Activated T-cell treated with anti-CD3 and anti-CD28 coated beads, Interleukin-2, amount 50 U/mL, for 24 hours (primary cell): Measurements from ENCODE around the gene PAQR7.

Experiments
- DNase-seq: peaks from one replicate; pipeline ENCODE4 v3.0.0-alpha.2; 2020
- H3K27ac Mint-ChIP-seq: 2 replicates; pipeline ENCODE4 v1.8.0; 2020; ENCODE audit warnings: mild to moderate bottlenecking, mixed read lengths
- H3K27me3 Mint-ChIP-seq: 2 replicates; pipeline ENCODE4 v1.8.0; 2020; ENCODE audit warnings: mixed read lengths
- H3K36me3 Mint-ChIP-seq: 2 replicates; pipeline ENCODE4 v1.8.0; 2020; ENCODE audit warnings: low read depth, mixed read lengths
- H3K4me1 Mint-ChIP-seq: 2 replicates; pipeline ENCODE4 v1.8.0; 2020; ENCODE audit warnings: low read depth, mixed read lengths
- H3K4me3 Mint-ChIP-seq: 2 replicates; pipeline ENCODE4 v1.8.0; 2020; ENCODE audit warnings: mild to moderate bottlenecking, moderate library complexity, mixed read lengths
- H3K9me3 Mint-ChIP-seq: 2 replicates; pipeline ENCODE4 v1.8.0; 2020; ENCODE audit warnings: mixed read lengths

PAQR7 gene

GRCh38 chr1:25891606-25892005 lies 16.1 kb upstream of the PAQR7 start:
- H3K27ac Mint-ChIP-seq, result no peak overlapping the region
- no peaks in the 10 kb centered on the region for H3K27me3 Mint-ChIP-seq
- H3K9me3 Mint-ChIP-seq, result no peaks in the 10 kb centered on the region
- H3K4me3 Mint-ChIP-seq, result no peak overlapping the region
- no peak for DNase-seq
- H3K36me3 Mint-ChIP-seq, result peaks cover 12% of the 10 kb centered on the region
- peaks cover 16% of the 10 kb centered on the region for H3K4me1 Mint-ChIP-seq

GRCh38 chr1:25890239-25891034 lies 14.9 kb upstream of the PAQR7 start:
- H3K27me3 Mint-ChIP-seq, result no peaks in the 10 kb centered on the region

GRCh38 chr1:25889470-25889869 lies 14.0 kb upstream of the PAQR7 start:
- Mint-ChIP-seq H3K4me1 (peaks cover 5% of the 10 kb centered on the region), H3K27me3 (no peaks in the 10 kb centered on the region), H3K27ac (no peak overlapping the region), H3K4me3 (no peak overlapping the region), H3K9me3 (no peaks in the 10 kb centered on the region), H3K36me3 (no peaks in the 10 kb centered on the region)
- DNase-seq, result no peak

More at GRCh38 chr1:25890239-25891034, 14.9 kb upstream of the PAQR7 start:
- no peak overlapping the region for H3K27ac Mint-ChIP-seq
- no peaks in the 10 kb centered on the region for H3K9me3 Mint-ChIP-seq
- no peak for DNase-seq
- H3K4me3 Mint-ChIP-seq, result no peak overlapping the region
- peaks cover 2% of the 10 kb centered on the region for H3K36me3 Mint-ChIP-seq
- peaks cover 9% of the 10 kb centered on the region for H3K4me1 Mint-ChIP-seq

GRCh38 chr1:25888426-25888987 lies 13.0 kb upstream of the PAQR7 start:
- Mint-ChIP-seq H3K9me3 (no peaks in the 10 kb centered on the region), H3K27ac (no peak overlapping the region), H3K27me3 (no peaks in the 10 kb centered on the region), H3K36me3 (no peaks in the 10 kb centered on the region), H3K4me1 (peaks cover 5% of the 10 kb centered on the region), H3K4me3 (no peak overlapping the region)
- no peak for DNase-seq

- no peaks in the 10 kb centered on the region for H3K36me3 Mint-ChIP-seq
These were observed 10.1 kb upstream of the PAQR7 start for GRCh38 chr1:25885602-25886001.

GRCh38 chr1:25881266-25881665 lies 5.8 kb upstream of the PAQR7 start:
- no peak overlapping the region for H3K27ac Mint-ChIP-seq

More at GRCh38 chr1:25885602-25886001, 10.1 kb upstream of the PAQR7 start:
- Mint-ChIP-seq H3K4me1 (no peaks in the 10 kb centered on the region), H3K9me3 (no peaks in the 10 kb centered on the region), H3K27ac (no peak overlapping the region), H3K4me3 (no peak overlapping the region), H3K27me3 (no peaks in the 10 kb centered on the region)
- no peak for DNase-seq

DNA sequence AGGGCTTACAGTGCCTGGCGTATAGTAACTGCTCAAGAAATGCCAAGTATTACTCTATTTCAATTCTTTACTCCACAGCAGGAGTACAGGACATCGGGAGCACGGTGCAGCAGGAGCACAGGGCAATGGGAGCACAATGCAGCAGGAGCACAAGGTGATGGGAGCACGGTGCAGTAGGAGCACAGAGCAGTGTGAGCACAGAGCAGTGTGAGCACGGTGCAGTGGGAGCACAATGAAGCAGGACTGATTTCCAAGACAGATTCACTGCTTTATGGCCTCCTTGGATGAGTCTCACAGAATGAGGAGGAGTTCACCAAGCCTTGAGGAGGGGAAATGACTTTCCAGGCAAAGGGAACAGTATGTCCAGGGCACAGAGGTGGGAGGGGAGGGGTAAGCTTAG lies 5.0 kb upstream of the PAQR7 start:
- H3K27me3 Mint-ChIP-seq, result peaks cover 8% of the 10 kb centered on the region
- no peaks in the 10 kb centered on the region for H3K36me3 Mint-ChIP-seq
- peaks cover 3% of the 10 kb centered on the region for H3K4me1 Mint-ChIP-seq
- no peak overlapping the region for H3K27ac Mint-ChIP-seq
- no peaks in the 10 kb centered on the region for H3K9me3 Mint-ChIP-seq
- no peak overlapping the region for H3K4me3 Mint-ChIP-seq
- no peak for DNase-seq

More at GRCh38 chr1:25881266-25881665, 5.8 kb upstream of the PAQR7 start:
- no peak overlapping the region for H3K4me3 Mint-ChIP-seq
- H3K4me1 Mint-ChIP-seq, result no peaks in the 10 kb centered on the region
- peaks cover 5% of the 10 kb centered on the region for H3K27me3 Mint-ChIP-seq
- DNase-seq, result no peak
- no peaks in the 10 kb centered on the region for H3K36me3 Mint-ChIP-seq
- no peaks in the 10 kb centered on the region for H3K9me3 Mint-ChIP-seq

- Mint-ChIP-seq H3K9me3 (no peaks in the 10 kb centered on the region), H3K27me3 (peaks cover 8% of the 10 kb centered on the region), H3K27ac (no peak overlapping the region), H3K4me1 (peaks cover 8% of the 10 kb centered on the region), H3K4me3 (no peak overlapping the region), H3K36me3 (no peaks in the 10 kb centered on the region)
- no peak for DNase-seq
These were observed 4.2 kb upstream of the PAQR7 start for GRCh38 chr1:25879675-25880074.

GRCh38 chr1:25878690-25879089 lies 3.2 kb upstream of the PAQR7 start:
- H3K27ac Mint-ChIP-seq, result no peak overlapping the region
- no peaks in the 10 kb centered on the region for H3K9me3 Mint-ChIP-seq
- H3K36me3 Mint-ChIP-seq, result no peaks in the 10 kb centered on the region
- no peak overlapping the region for H3K4me3 Mint-ChIP-seq
- H3K27me3 Mint-ChIP-seq, result peaks cover 8% of the 10 kb centered on the region
- H3K4me1 Mint-ChIP-seq, result peaks cover 10% of the 10 kb centered on the region
- no peak for DNase-seq

DNA sequence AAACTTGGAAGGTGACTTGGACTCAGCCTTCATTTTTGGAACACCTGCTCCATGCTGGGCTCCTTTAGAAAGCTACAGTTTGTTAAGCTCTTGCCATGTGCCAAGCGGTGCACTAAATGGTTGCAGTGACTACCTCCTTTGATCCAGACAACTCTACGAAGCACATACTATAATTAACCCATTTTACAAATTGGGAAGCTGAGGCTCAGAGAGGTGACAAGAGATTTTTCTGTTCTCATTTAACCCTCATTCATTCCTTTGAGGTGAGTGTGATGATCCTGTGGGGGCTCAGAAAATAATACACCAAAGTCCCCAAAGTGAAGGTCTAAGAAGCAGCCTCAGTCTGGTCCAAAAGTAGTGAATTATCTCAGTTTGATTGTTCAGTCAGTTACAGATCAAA lies 1.6 kb upstream of the PAQR7 start:
- Mint-ChIP-seq H3K4me3 (no peak overlapping the region), H3K9me3 (no peaks in the 10 kb centered on the region), H3K27me3 (peaks cover 8% of the 10 kb centered on the region), H3K36me3 (no peaks in the 10 kb centered on the region), H3K4me1 (peaks cover 10% of the 10 kb centered on the region), H3K27ac (no peak overlapping the region)
- no peak for DNase-seq

GRCh38 chr1:25876693-25877077 lies 1.2 kb upstream of the PAQR7 start:
- no peak overlapping the region for H3K27ac Mint-ChIP-seq
- H3K36me3 Mint-ChIP-seq, result no peaks in the 10 kb centered on the region
- no peak overlapping the region for H3K4me3 Mint-ChIP-seq
- peaks cover 8% of the 10 kb centered on the region for H3K27me3 Mint-ChIP-seq
- no peak for DNase-seq
- no peaks in the 10 kb centered on the region for H3K9me3 Mint-ChIP-seq
- H3K4me1 Mint-ChIP-seq, result peaks cover 10% of the 10 kb centered on the region

DNA sequence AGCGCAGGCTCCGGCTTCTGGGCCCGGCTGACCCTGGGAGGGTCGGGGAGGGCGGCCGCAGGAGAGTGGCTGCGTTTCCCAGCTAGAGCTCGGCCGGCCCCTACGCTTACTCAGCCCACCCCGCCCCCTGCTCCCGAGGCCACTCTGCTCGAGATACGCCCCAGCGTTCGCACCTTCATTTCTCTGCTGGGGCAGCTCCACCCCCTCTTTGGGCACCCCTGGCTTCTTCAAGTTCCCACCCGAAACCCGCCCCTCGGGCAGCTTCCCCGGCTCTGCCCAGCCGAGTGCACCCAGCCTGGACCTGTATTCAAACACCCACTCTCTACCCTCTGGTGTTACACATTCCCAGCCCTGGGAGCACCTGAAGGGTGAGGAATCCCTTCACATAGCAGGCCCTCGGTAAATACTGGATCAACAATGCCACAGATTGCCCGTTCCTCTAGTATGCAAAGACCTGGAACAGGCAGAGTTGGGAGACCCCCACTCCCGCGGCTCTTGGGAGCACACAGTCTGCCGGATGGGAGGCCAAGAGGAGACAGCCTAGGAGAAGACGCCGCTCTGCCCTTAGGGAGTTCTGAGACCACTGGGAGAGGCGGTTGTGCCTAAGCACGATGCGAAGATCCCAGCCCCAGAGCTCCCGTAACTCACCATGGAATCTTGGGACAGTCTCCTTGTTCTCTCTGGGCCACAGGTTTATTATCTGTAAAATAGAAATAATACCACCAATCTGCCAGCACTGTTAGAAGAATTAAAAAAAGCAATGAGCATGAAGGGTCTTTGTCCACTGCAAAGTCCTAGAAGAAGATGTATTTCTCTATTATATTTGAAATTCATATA lies 566 bp upstream of the PAQR7 start:
- Mint-ChIP-seq H3K4me3 (peak overlapping the region; percentile 53), H3K27me3 (peaks cover 8% of the 10 kb centered on the region), H3K4me1 (peaks cover 10% of the 10 kb centered on the region), H3K9me3 (no peaks in the 10 kb centered on the region), H3K36me3 (no peaks in the 10 kb centered on the region), H3K27ac (peak overlapping the region; percentile 82)
- DNase-seq, result no peak

DNA sequence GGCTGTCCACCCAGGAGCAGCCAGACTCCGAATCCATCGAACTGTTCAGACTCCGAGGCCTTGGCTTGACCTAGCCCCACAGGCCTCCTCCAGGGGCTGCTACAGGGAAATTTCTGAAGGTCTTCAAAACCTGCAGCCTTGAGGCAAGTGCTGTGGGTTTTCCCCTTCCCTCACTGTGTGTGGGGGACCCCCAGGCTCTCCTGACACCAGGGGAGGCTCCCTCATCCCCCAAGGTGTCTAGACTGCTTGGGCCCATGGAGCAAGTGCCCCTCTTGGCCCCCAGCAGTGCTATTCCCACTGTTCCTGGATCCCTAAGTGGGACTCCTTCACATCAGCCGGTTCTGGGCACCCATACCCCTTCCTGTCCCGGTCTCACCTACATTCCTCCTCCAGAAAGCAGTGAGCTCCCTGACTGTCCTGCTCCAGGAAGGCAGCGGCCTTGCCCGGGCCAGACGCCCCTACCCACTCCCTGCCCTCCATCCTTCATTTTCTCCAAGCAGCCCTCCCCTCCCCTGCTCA lies 814 bp downstream of the PAQR7 start:
- Mint-ChIP-seq H3K27ac (peak overlapping the region; percentile 77), H3K36me3 (no peaks in the 10 kb centered on the region), H3K4me3 (peak overlapping the region; percentile 82), H3K9me3 (no peaks in the 10 kb centered on the region), H3K27me3 (peaks cover 8% of the 10 kb centered on the region), H3K4me1 (peaks cover 10% of the 10 kb centered on the region)
- no peak for DNase-seq

- Mint-ChIP-seq H3K36me3 (no peaks in the 10 kb centered on the region), H3K27ac (no peak overlapping the region), H3K4me1 (peaks cover 10% of the 10 kb centered on the region), H3K27me3 (peaks cover 8% of the 10 kb centered on the region), H3K4me3 (peak overlapping the region; percentile 82), H3K9me3 (no peaks in the 10 kb centered on the region)
- DNase-seq, result no peak
These were observed 1.3 kb downstream of the PAQR7 start for GRCh38 chr1:25874209-25874608.
